A673 (cell line): ENCODE results near the gene CCDC18. TPM values are rescaled to one million over a fixed set of nuclear protein-coding genes. Genes with fewer than 3 reads are reported as not detected.

Experiments used
- BruUV-seq: library from RNA; stranded (reverse); fragments of 400-500 nt; replicated peaks from 2 replicates; lab custom pipeline; 2021; lab: Mats Ljungman, UMichigan
- CTCF ChIA-PET: fragments of 300-600 bp; sonication (Branson Sonifier 250); formaldehyde crosslinking; loops from one replicate; lab custom pipeline; 2022; ENCODE audit warnings: antibody characterized with exemption; lab: Charles Lee
- POLR2A ChIA-PET: fragments of 300-600 bp; sonication (Branson Sonifier 250); formaldehyde crosslinking; loops from one replicate; lab custom pipeline; 2022; ENCODE audit warnings: antibody characterized with exemption; ENCODE audit not compliant: low non-redundant PET; lab: Charles Lee
- DNase-seq: peaks from one replicate; pipeline ENCODE4 v3.0.0-alpha.2; 2015; ENCODE audit warnings: low spot score
- H3K27ac ChIP-seq: fragments of 200-600 bp; sonication (generic); 2 replicates; pipeline ENCODE4 v1.5.1; 2016; ENCODE audit warnings: mixed run types, low read depth, mild to moderate bottlenecking, mixed read lengths, antibody characterized with exemption, low read length; ENCODE audit not compliant: poor library complexity, severe bottlenecking
- H3K27me3 ChIP-seq: fragments of 200-600 bp; sonication (generic); replicated peaks from 2 replicates; pipeline ENCODE4 v1.6.1; 2017; ENCODE audit warnings: mixed run types, low read depth, mild to moderate bottlenecking, mixed read lengths, antibody characterized with exemption, low read length; ENCODE audit not compliant: insufficient read depth, poor library complexity
- H3K36me3 ChIP-seq: fragments of 200-600 bp; sonication (generic); 2 replicates; pipeline ENCODE4 v1.6.1; 2016; ENCODE audit warnings: mixed run types, mild to moderate bottlenecking, mixed read lengths, antibody characterized with exemption, low read length; ENCODE audit not compliant: insufficient read depth, poor library complexity, severe bottlenecking
- H3K4me1 ChIP-seq: fragments of 200-600 bp; sonication (generic); 2 replicates; pipeline ENCODE4 v1.6.1; 2017; ENCODE audit warnings: mixed run types, mild to moderate bottlenecking, mixed read lengths, antibody characterized with exemption, low read length; ENCODE audit not compliant: insufficient read depth, poor library complexity, severe bottlenecking
- H3K4me3 ChIP-seq: fragments of 200-600 bp; sonication (generic); 2 replicates; pipeline ENCODE4 v1.5.1; 2016; ENCODE audit warnings: low read depth, mixed run types, mild to moderate bottlenecking, mixed read lengths, low read length; ENCODE audit not compliant: poor library complexity, severe bottlenecking
- H3K9me3 ChIP-seq: fragments of 200-600 bp; sonication (generic); 2 replicates; pipeline ENCODE4 v1.6.1; 2016; ENCODE audit warnings: mixed run types, low read depth, mild to moderate bottlenecking, mixed read lengths, antibody characterized with exemption, low read length; ENCODE audit not compliant: poor library complexity, severe bottlenecking
- CTCF ChIP-seq: fragments of 300-800, 200-600 bp; sonication (generic); conservative IDR thresholded peaks from 2 replicates; pipeline ENCODE4 v1.5.1; 2017; ENCODE audit warnings: low read depth, mild to moderate bottlenecking, antibody characterized with exemption, low read length, moderate library complexity, mixed read lengths
- EZH2 ChIP-seq: fragments of 200-600 bp; sonication (generic); IDR thresholded peaks from 2 replicates; pipeline ENCODE4 v1.6.1; 2017; ENCODE audit warnings: borderline replicate concordance, low read depth, mild to moderate bottlenecking, mixed read lengths, antibody characterized with exemption, low read length; ENCODE audit not compliant: poor library complexity, severe bottlenecking
- intact Hi-C: fragments of 100-400 bp; cut with micrococcal nuclease; formaldehyde crosslinking; loops from one replicate; pipeline ENCODE4 v1.10.0; 2022; ENCODE audit not compliant: unreplicated experiment
- total RNA-seq: library from RNA; stranded (reverse); gene quantifications from 2 replicates; pipeline ENCODE4 v1.2.3, GENCODE V29; 2021

The CCDC18 gene
- total RNA-seq, 1 experiment from 2014 or later: 22.1 TPM

GRCh38 chr1:93205892-93206566 lies 25.5 kb downstream of the CCDC18 start:
- Histone ChIP-seq H3K36me3 (peaks cover 36% of the 10 kb centered on the region), H3K9me3 (no peaks in the 10 kb centered on the region), H3K4me1 (no peaks in the 10 kb centered on the region), H3K27me3 (no peaks in the 10 kb centered on the region), H3K27ac (no peak overlapping the region), H3K4me3 (no peak overlapping the region)
- ChIA-PET POLR2A (no interaction called here), CTCF (no interaction called here)
- DNase-seq: no peak
- intact Hi-C loops: no loop called here
- no peak for TF ChIP-seq EZH2
- TF ChIP-seq CTCF: no peak
- no TSS peak for BruUV-seq

GRCh38 chr1:93206567-93206954 lies 26.0 kb downstream of the CCDC18 start:
- H3K36me3 ChIP-seq: peaks cover 34% of the 10 kb centered on the region

GRCh38 chr1:93207211-93207610 lies 26.7 kb downstream of the CCDC18 start:
- no peak for DNase-seq
- CTCF ChIA-PET: no interaction called here
- H3K27me3 ChIP-seq: no peaks in the 10 kb centered on the region
- TF ChIP-seq EZH2: no peak
- no peak for TF ChIP-seq CTCF
- H3K27ac ChIP-seq: no peak overlapping the region
- intact Hi-C loops: no loop called here
- POLR2A ChIA-PET: no interaction called here
- no peak overlapping the region for H3K4me3 ChIP-seq
- H3K36me3 ChIP-seq: peaks cover 33% of the 10 kb centered on the region
- no peaks in the 10 kb centered on the region for H3K4me1 ChIP-seq
- no peaks in the 10 kb centered on the region for H3K9me3 ChIP-seq
- no TSS peak for BruUV-seq

More at GRCh38 chr1:93206567-93206954, 26.0 kb downstream of the CCDC18 start:
- ChIA-PET CTCF (no interaction called here), POLR2A (no interaction called here)
- Histone ChIP-seq H3K27me3 (no peaks in the 10 kb centered on the region), H3K4me3 (no peak overlapping the region), H3K9me3 (no peaks in the 10 kb centered on the region), H3K27ac (no peak overlapping the region), H3K4me1 (no peaks in the 10 kb centered on the region)
- BruUV-seq: no TSS peak
- intact Hi-C loops: no loop called here
- TF ChIP-seq CTCF (no peak), EZH2 (no peak)
- DNase-seq: no peak
